ENCODE measurements around the gene PACS2. TPM values are rescaled to one million over a fixed set of nuclear protein-coding genes. Genes with fewer than 3 reads are reported as not detected.

Gene PACS2
- total and polyA plus RNA-seq, 2 donors (not counting 1 experiment from before 2014, with no cell fraction given): 65.6 to 70.7 TPM

GRCh38 chr14:105292826-105293711 is 21.5 kb upstream of the PACS2 start:
- Mint-ChIP-seq H3K4me1 (peaks cover 49% of the 10 kb centered on the region), H3K4me3 (peak overlapping the region; percentile 32), H3K9me3 (ENCODE audit: insufficient read depth) (no peaks in the 10 kb centered on the region), H3K27me3 (no peaks in the 10 kb centered on the region), H3K27ac (no peak overlapping the region)
- Histone ChIP-seq H3K79me2 (ENCODE audit: control insufficient read depth, insufficient read depth, low read length) (peaks cover 96% of the 10 kb centered on the region), H2AFZ (ENCODE audit: insufficient read depth, low read depth, low read length, poor library complexity, severe bottlenecking) (peak overlapping the region; percentile 44), H3K4me2 (replicated peaks; ENCODE audit: low read depth, low read length, poor library complexity, severe bottlenecking) (peak overlapping the region; percentile 77), H3K9me3 (ENCODE audit: control extremely low read depth in 1 of 3, control insufficient read depth in 2 of 3, insufficient read depth in 1 of 3, low read length in 2 of 3) (no peaks in the 10 kb centered on the region), H3K27me3 (replicated peaks in 1 of 4; ENCODE audit: control extremely low read depth in 1 of 4, control insufficient read depth in 3 of 4, insufficient read depth in 4 of 4, low read length in 3 of 4) (no peaks in the 10 kb centered on the region), H3K4me3 (ENCODE audit: control extremely low read depth in 1 of 5, extremely low read depth in 1 of 5, insufficient read depth in 1 of 5, low read depth in 2 of 5, low read length in 4 of 5) (peak overlapping the region in 1 of 5 experiments; percentile 11), H3K27ac (ENCODE audit: low read length in 2 of 2) (peak overlapping the region in 1 of 2 donors; percentile 63), H4K20me1 (ENCODE audit: control insufficient read depth, insufficient read depth, low read length, poor library complexity, severe bottlenecking) (peaks cover 55% of the 10 kb centered on the region), H3K4me1 (ENCODE audit: control insufficient read depth in 2 of 2, insufficient read depth in 2 of 2, low read length in 2 of 2) (peaks cover 41 to 53% of the 10 kb centered on the region in 2 donors), H3K9ac (ENCODE audit: low read length) (peak overlapping the region; percentile 38), H3K36me3 (replicated peaks in 1 of 2; ENCODE audit: control extremely low read depth in 1 of 2, control insufficient read depth in 1 of 2, extremely low read depth in 1 of 2, insufficient read depth in 2 of 2, low read length in 1 of 2) (no peaks in the 10 kb centered on the region)
- intact Hi-C loops (cut with micrococcal nuclease): no loop called here
- TF ChIP-seq EZH2 (IDR thresholded peaks at IDR 0.05; ENCODE audit: borderline replicate concordance, insufficient read depth, low read depth, low read length, poor library complexity, severe bottlenecking) (no peak), CTCF (IDR thresholded peaks at IDR 0.05) (no peak)
- ChIA-PET CTCF (interaction anchor here (0.5 to 1.1 kb wide), 4 partner anchors 11 to 123 kb away, joined by 3 to 4 read pairs (median 3); partner anchors contain the start of gene PACS2), POLR2A (interaction anchor here (0.9 kb wide), 1 partner anchor 8 kb away, joined by 7 read pairs; no protein-coding TSS in a partner anchor)
- 21% methylated on average over 25 of the region's 26 CpGs for WGBS (ENCODE audit: insufficient coverage)
- DNase-seq: no peak
- ATAC-seq (ENCODE audit: low read depth): no peak

- ATAC-seq (ENCODE audit: low read depth): peak; percentile 66
- H3K9me3 Mint-ChIP-seq (ENCODE audit: insufficient read depth): no peaks in the 10 kb centered on the region
- Histone ChIP-seq H3K4me1 (ENCODE audit: control insufficient read depth in 2 of 2, insufficient read depth in 2 of 2, low read length in 2 of 2) (peaks cover 41 to 56% of the 10 kb centered on the region in 2 donors), H4K20me1 (ENCODE audit: control insufficient read depth, insufficient read depth, low read length, poor library complexity, severe bottlenecking) (peaks cover 55% of the 10 kb centered on the region), H3K4me3 (ENCODE audit: control extremely low read depth in 1 of 5, extremely low read depth in 1 of 5, insufficient read depth in 1 of 5, low read depth in 2 of 5, low read length in 4 of 5) (no peak overlapping the region), H3K9ac (ENCODE audit: low read length) (peak overlapping the region; percentile 22), H3K27me3 (replicated peaks in 1 of 4; ENCODE audit: control extremely low read depth in 1 of 4, control insufficient read depth in 3 of 4, insufficient read depth in 4 of 4, low read length in 3 of 4) (no peaks in the 10 kb centered on the region), H3K27ac (ENCODE audit: low read length in 2 of 2) (peak overlapping the region; percentile 44 to 63), H3K79me2 (ENCODE audit: control insufficient read depth, insufficient read depth, low read length) (peaks cover 94% of the 10 kb centered on the region), H2AFZ (ENCODE audit: insufficient read depth, low read depth, low read length, poor library complexity, severe bottlenecking) (peak overlapping the region; percentile 7), H3K4me2 (replicated peaks; ENCODE audit: low read depth, low read length, poor library complexity, severe bottlenecking) (peak overlapping the region; percentile 77), H3K9me3 (ENCODE audit: control extremely low read depth in 1 of 3, control insufficient read depth in 2 of 3, insufficient read depth in 1 of 3, low read length in 2 of 3) (no peaks in the 10 kb centered on the region), H3K36me3 (replicated peaks in 1 of 2; ENCODE audit: control extremely low read depth in 1 of 2, control insufficient read depth in 1 of 2, extremely low read depth in 1 of 2, insufficient read depth in 2 of 2, low read length in 1 of 2) (no peaks in the 10 kb centered on the region)
- peaks cover 53% of the 10 kb centered on the region for H3K4me1 Mint-ChIP-seq
- 12% methylated on average over 15 of the region's 15 CpGs for WGBS (ENCODE audit: insufficient coverage)
- peak; percentile 64 for DNase-seq
- peak overlapping the region; percentile 85 for H3K27ac Mint-ChIP-seq
- intact Hi-C loops (cut with micrococcal nuclease): no loop called here
- ChIA-PET CTCF (interaction anchor here (1.2 kb wide), 1 partner anchor 20 kb away, joined by 3 read pairs; the partner anchor contains the start of gene PACS2), POLR2A (no interaction called here)
- peak overlapping the region; percentile 77 for H3K4me3 Mint-ChIP-seq
- H3K27me3 Mint-ChIP-seq: no peaks in the 10 kb centered on the region
- TF ChIP-seq EZH2 (IDR thresholded peaks at IDR 0.05; ENCODE audit: borderline replicate concordance, insufficient read depth, low read depth, low read length, poor library complexity, severe bottlenecking) (no peak), CTCF (IDR thresholded peaks at IDR 0.05) (no peak)
Observed at GRCh38 chr14:105294142-105294597, 20.4 kb upstream of the PACS2 start.
